Activated CD4-positive, CD25-positive, alpha-beta regulatory T cell (primary cell): ENCODE measurements around the gene RNASE13.
"Not testable (repeated sequence)": the region's sequence is repeated elsewhere in the genome, so short reads cannot be mapped to it uniquely, and the experiment has no call there.

Source experiments
- DNase-seq, 4 experiments: peaks; one replicate each; lab custom pipeline; 2025; lab: John Stamatoyannopoulos, UW

RNASE13 gene

GRCh38 chr14:20989471-20989786 lies 45.2 kb downstream of the RNASE13 start:
- DNase-seq: no peak

DNA sequence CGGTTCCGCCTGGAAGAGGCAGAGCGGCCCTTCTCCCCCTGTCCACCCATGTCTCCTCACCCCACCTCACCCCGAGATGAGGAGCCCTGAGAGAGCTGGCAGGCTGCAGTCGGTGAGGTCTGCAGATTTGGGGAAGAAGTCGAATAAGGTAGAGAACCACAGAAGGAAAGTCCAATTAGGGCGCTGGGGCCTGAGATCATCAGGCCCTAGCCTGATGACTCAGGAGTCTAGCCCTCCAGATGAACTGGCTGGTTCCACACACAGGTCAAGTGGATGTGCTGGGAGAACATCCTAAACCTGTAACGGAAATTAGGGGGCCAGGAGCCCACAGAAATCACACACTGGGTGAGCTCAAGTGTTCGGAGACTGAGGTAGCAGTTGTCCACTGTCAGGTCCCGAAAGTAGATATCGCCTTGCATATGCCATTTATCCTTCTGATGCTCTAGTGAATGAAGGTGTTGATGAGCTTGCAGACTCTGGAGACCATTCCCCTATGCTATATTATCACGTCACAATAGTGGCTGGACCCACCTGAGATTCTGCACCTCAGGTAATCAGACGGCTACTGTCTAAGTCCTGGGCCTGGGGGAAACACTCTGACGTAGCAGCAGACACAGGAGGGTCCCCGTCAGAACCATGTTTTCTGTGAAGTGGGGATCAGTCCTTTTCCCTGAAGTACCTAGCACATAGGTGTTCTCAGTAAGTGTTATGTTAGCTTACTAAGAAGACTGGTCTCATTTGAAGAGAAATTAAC lies 45.7 kb downstream of the RNASE13 start:
- DNase-seq: no peak

DNA sequence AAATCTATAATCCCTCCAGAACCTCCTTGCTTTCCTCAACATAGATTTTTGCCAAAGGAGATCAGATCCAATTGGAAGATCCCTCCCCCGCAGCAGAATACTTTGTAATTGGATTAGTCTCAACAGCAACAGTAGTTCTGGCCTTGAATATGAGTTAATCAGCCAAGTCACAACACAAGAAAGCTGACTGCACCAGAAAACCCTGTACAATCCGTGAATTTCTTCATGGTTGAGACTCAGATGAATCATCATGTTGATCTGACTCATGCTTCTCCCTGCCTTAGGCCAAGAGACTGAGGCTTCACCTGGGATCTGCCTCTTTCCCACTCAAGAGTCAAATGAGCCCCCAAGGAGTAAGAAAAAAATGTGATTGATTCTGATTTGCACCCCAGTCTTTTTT lies 47.8 kb downstream of the RNASE13 start:
- no peak for DNase-seq

DNA sequence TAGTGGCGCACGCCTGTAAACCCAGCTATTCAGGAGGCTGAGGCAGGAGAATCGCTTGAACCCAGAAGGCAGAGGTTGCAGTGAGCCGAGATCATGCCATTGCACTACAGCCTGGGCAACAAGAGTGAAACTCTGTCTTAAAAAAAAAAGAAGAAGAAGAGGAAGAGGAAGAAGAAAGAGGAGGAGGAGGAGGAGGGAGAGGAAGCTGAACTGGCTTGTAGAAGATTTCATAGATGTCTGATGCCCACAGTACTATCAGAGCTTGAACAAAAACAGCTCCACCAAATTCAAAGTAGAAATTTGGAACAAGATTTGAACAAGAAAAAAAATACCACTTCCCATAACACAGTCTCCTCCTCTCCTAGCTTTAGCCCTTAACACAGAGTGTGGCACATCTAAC lies 49.0 kb downstream of the RNASE13 start:
- not testable (repeated sequence) for DNase-seq
